ENCODE data around the gene ZNF799.

Gene ZNF799

DNA sequence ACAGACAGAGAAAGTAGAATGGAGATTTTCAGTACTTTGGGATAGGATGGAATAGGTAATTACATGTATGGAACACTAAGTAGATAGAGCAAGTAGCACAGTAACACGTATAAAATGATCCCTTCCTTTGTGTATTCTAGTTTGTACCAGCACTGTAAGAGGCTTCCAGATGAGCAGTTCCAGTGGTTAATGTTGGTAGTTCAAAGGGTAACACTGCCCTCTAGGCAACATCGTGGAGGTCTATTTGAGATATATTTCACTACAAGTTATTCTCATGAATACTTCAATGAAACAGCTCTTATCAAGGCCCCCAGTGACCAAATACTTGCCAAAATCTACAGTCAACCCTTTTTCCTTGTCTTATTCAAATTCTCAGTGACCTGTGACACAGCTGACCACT, 54.2 kb downstream of the ZNF799 start:
- TF ChIP-seq, protein P1, sequence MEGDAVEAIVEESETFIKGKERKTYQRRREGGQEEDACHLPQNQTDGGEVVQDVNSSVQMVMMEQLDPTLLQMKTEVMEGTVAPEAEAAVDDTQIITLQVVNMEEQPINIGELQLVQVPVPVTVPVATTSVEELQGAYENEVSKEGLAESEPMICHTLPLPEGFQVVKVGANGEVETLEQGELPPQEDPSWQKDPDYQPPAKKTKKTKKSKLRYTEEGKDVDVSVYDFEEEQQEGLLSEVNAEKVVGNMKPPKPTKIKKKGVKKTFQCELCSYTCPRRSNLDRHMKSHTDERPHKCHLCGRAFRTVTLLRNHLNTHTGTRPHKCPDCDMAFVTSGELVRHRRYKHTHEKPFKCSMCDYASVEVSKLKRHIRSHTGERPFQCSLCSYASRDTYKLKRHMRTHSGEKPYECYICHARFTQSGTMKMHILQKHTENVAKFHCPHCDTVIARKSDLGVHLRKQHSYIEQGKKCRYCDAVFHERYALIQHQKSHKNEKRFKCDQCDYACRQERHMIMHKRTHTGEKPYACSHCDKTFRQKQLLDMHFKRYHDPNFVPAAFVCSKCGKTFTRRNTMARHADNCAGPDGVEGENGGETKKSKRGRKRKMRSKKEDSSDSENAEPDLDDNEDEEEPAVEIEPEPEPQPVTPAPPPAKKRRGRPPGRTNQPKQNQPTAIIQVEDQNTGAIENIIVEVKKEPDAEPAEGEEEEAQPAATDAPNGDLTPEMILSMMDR (IDR thresholded peaks at IDR 0.05; ENCODE audit: poor library complexity, severe bottlenecking): no peak
- no peak for DNase-seq (ENCODE audit: low spot score)
- peaks cover 16% of the 10 kb centered on the region for H3K36me3 ChIP-seq (ENCODE audit: low read depth)
- no peak overlapping the region for H3K27ac ChIP-seq (ENCODE audit: poor library complexity, severe bottlenecking)
- H3K9me3 ChIP-seq (ENCODE audit: severe bottlenecking): peaks cover 33% of the 10 kb centered on the region
- H3K4me3 ChIP-seq (ENCODE audit: severe bottlenecking): no peak overlapping the region
- H3K27me3 ChIP-seq (ENCODE audit: insufficient read depth, poor library complexity, severe bottlenecking): no peaks in the 10 kb centered on the region
- no peaks in the 10 kb centered on the region for H3K4me1 ChIP-seq (ENCODE audit: insufficient read depth, poor library complexity, severe bottlenecking)
- no peak for ATAC-seq (ENCODE audit: low read depth)

GRCh38 chr19:12345197-12345596, 55.9 kb downstream of the ZNF799 start:
- Histone ChIP-seq H3K36me3 (ENCODE audit: low read depth) (no peaks in the 10 kb centered on the region), H3K27me3 (ENCODE audit: insufficient read depth, poor library complexity, severe bottlenecking) (no peaks in the 10 kb centered on the region), H3K27ac (ENCODE audit: poor library complexity, severe bottlenecking) (no peak overlapping the region), H3K4me1 (ENCODE audit: insufficient read depth, poor library complexity, severe bottlenecking) (no peaks in the 10 kb centered on the region), H3K9me3 (ENCODE audit: severe bottlenecking) (peaks cover 18% of the 10 kb centered on the region), H3K4me3 (ENCODE audit: severe bottlenecking) (no peak overlapping the region)
- DNase-seq (ENCODE audit: low spot score): no peak
- TF ChIP-seq, protein P1 (IDR thresholded peaks at IDR 0.05; ENCODE audit: poor library complexity, severe bottlenecking): no peak
- ATAC-seq (ENCODE audit: low read depth): no peak
